ENCODE measurements around the gene DRAM1.
A peak's percentile ranks its signal among the peaks of the same experiment; 100 is the strongest.

DRAM1 gene

DNA sequence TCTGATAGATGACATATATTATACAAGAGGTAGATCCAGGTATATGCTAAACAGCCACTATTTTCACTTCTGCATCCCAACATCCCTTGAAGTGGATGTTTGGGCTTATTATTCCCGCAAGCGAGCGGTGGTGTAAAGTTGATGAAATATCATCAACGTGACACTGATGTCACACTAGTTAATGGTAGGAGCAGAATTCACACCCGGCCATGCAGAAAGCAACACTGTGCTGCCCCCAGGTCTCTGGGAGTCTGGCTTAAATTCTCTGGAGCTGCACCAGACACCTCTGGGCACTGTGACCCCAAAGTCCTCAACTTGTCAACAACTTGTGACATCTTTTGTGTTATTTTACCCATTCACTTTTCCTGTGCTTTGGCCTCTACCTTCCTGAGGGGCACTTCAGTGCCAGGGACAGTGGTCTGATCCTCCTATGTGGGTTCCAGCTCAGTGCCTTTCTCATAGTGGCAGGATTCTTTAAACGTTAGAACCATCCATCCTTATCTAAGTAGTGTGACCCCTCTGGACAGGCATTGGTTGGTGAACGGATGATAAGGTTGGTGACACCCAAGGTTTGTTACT lies 952 bp downstream of the DRAM1 start (continued):
- no peak for TF ChIP-seq WT1 (tag by site-specific recombination; IDR thresholded peaks at IDR 0.05)
- no peak for TF ChIP-seq ZNF596 (tag by site-specific recombination; IDR thresholded peaks at IDR 0.05)
- TF ChIP-seq ZNF394 (tag by site-specific recombination; IDR thresholded peaks at IDR 0.05; ENCODE audit: borderline replicate concordance): no peak
- TF ChIP-seq ZNF555 (tag by site-specific recombination; conservative IDR thresholded peaks at IDR 0.05): no peak
- TF ChIP-seq EGR2 (tag by site-specific recombination; IDR thresholded peaks at IDR 0.05; ENCODE audit: low read depth): no peak
- no peak for TF ChIP-seq ZNF350 (tag by site-specific recombination; IDR thresholded peaks at IDR 0.05)
- no peak for TF ChIP-seq ZNF623 (tag by site-specific recombination; IDR thresholded peaks at IDR 0.05)

DNA sequence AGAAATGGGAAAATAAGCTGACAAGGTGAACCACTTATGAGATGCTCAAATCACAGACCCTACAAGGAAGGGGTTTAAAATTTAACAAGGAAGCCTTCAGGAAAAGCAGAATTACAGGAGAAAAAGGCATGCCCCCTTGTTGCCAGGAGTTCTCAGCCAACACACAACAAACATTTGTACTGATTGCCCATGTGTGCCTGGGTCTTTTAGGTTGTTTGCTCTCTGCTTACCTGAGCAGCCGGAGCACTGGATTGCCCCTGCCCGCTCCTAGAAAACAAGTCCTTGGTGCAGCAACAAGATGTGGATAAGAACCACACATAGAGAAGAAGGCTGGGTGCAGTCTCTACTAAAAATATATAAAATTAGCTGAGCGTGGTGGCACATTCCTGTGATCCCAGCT lies 3.4 kb downstream of the DRAM1 start:
- Histone ChIP-seq H3K4me3 (ENCODE audit: low read depth, low read length) (no peak overlapping the region), H3K9me3 (ENCODE audit: control insufficient read depth, insufficient read depth, low read depth, low read length) (no peaks in the 10 kb centered on the region), H3K36me3 (ENCODE audit: control insufficient read depth in 2 of 2, insufficient read depth in 1 of 2, low read length in 2 of 2) (no peaks in the 10 kb centered on the region), H3K4me1 (ENCODE audit: control insufficient read depth, insufficient read depth, low read length) (no peaks in the 10 kb centered on the region), H3K27ac (ENCODE audit: extremely low read depth, low read depth, low read length) (no peak overlapping the region)
- POLR2A ChIA-PET: interaction anchor here (0.7 kb wide), 1 partner anchor 249 kb away, joined by 6 read pairs; no protein-coding TSS in a partner anchor
- TF ChIP-seq ZNF670 (tag by site-specific recombination; IDR thresholded peaks at IDR 0.05; ENCODE audit: low read depth): no peak
- no peak for TF ChIP-seq ZNF202 (tag by site-specific recombination; IDR thresholded peaks at IDR 0.05; ENCODE audit: borderline replicate concordance)
- TF ChIP-seq ZSCAN23 (tag by site-specific recombination; IDR thresholded peaks at IDR 0.05): no peak
- no peak for TF ChIP-seq OVOL3 (tag by site-specific recombination; IDR thresholded peaks at IDR 0.05)
- TF ChIP-seq ZFP69B (tag by site-specific recombination; IDR thresholded peaks at IDR 0.05): no peak
- TF ChIP-seq, protein P1, sequence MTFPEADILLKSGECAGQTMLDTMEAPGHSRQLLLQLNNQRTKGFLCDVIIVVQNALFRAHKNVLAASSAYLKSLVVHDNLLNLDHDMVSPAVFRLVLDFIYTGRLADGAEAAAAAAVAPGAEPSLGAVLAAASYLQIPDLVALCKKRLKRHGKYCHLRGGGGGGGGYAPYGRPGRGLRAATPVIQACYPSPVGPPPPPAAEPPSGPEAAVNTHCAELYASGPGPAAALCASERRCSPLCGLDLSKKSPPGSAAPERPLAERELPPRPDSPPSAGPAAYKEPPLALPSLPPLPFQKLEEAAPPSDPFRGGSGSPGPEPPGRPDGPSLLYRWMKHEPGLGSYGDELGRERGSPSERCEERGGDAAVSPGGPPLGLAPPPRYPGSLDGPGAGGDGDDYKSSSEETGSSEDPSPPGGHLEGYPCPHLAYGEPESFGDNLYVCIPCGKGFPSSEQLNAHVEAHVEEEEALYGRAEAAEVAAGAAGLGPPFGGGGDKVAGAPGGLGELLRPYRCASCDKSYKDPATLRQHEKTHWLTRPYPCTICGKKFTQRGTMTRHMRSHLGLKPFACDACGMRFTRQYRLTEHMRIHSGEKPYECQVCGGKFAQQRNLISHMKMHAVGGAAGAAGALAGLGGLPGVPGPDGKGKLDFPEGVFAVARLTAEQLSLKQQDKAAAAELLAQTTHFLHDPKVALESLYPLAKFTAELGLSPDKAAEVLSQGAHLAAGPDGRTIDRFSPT (tag by site-specific recombination; IDR thresholded peaks at IDR 0.05): no peak
- TF ChIP-seq, protein P2, sequence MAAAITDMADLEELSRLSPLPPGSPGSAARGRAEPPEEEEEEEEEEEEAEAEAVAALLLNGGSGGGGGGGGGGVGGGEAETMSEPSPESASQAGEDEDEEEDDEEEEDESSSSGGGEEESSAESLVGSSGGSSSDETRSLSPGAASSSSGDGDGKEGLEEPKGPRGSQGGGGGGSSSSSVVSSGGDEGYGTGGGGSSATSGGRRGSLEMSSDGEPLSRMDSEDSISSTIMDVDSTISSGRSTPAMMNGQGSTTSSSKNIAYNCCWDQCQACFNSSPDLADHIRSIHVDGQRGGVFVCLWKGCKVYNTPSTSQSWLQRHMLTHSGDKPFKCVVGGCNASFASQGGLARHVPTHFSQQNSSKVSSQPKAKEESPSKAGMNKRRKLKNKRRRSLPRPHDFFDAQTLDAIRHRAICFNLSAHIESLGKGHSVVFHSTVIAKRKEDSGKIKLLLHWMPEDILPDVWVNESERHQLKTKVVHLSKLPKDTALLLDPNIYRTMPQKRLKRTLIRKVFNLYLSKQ (tag by site-specific recombination; IDR thresholded peaks at IDR 0.05; ENCODE audit: borderline replicate concordance): no peak
- CTCF ChIA-PET: interaction anchor here (1.0 kb wide), 1 partner anchor 121 kb away, joined by 4 read pairs; no protein-coding TSS in a partner anchor

DNA sequence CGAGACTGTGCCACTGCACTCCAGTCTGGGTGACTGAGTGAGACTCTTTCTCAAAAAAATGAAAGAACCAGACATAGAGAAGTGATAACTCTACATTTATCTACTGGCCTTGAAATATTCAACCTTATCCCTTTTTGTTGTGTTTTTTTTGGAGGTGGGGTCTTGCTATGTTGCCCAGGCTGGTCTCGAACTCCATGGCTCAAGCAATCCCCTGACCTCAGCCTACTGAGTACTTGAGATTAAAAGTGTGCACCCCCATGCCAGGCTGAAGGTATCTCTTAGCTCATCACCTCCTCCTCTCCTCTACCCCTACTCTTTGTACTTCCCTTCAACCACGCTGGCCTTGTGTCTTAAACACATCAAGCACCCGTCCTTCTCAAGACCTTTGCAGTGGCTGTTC lies 3.8 kb downstream of the DRAM1 start:
- H3K36me3 ChIP-seq (ENCODE audit: control insufficient read depth in 2 of 2, insufficient read depth in 1 of 2, low read length in 2 of 2): no peaks in the 10 kb centered on the region
- no peak overlapping the region for H3K27ac ChIP-seq (ENCODE audit: extremely low read depth, low read depth, low read length)
- POLR2A ChIA-PET: no interaction called here
- no peak overlapping the region for H3K4me3 ChIP-seq (ENCODE audit: low read depth, low read length)
- TF ChIP-seq ZNF341 (tag by site-specific recombination; IDR thresholded peaks at IDR 0.05; ENCODE audit: low read depth) (0 out of 2 replicates have a peak, but pooled peaks have one; percentile 45), ZNF791 (tag by site-specific recombination; IDR thresholded peaks at IDR 0.05) (no peak), ZNF157 (tag by site-specific recombination; IDR thresholded peaks at IDR 0.05) (no peak), ZNF274 (IDR thresholded peaks at IDR 0.05; ENCODE audit: low read length) (no peak), ZNF274 (tag by site-specific recombination; IDR thresholded peaks at IDR 0.05; ENCODE audit: borderline replicate concordance) (no peak), ZNF121 (tag by site-specific recombination; IDR thresholded peaks at IDR 0.05) (peak; percentile 89), ZNF133 (tag by site-specific recombination; IDR thresholded peaks at IDR 0.05) (no peak)
- H3K4me1 ChIP-seq (ENCODE audit: control insufficient read depth, insufficient read depth, low read length): no peaks in the 10 kb centered on the region
- no peaks in the 10 kb centered on the region for H3K9me3 ChIP-seq (ENCODE audit: control insufficient read depth, insufficient read depth, low read depth, low read length)
- CTCF ChIA-PET: interaction anchor here (0.8 to 1.0 kb wide), 2 partner anchors 122 to 1611 kb away, joined by 4 read pairs; no protein-coding TSS in a partner anchor

Measured in HEK293 (cell line).